HCT116 (cell line): ENCODE measurements around the gene LRRC51. TPM values are rescaled to one million over a fixed set of nuclear protein-coding genes. Genes with fewer than 3 reads are reported as not detected.
A peak's percentile ranks its signal among the peaks of the same experiment; 100 is the strongest.

Experiments
- ATAC-seq: fragments of 200-7000 bp; cut with Tn5 transposase; 2 replicates; pipeline ENCODE4 v1.9.1; 2020; ENCODE audit warnings: mild to moderate bottlenecking, moderate library complexity
- BruUV-seq: library from RNA; stranded (reverse); fragments of 400-500 nt; replicated peaks from 2 replicates; lab custom pipeline; 2021; lab: Mats Ljungman, UMichigan
- CTCF ChIA-PET: fragments of 300-600 bp; sonication (Branson Sonifier 250); formaldehyde crosslinking; loops from one replicate; lab custom pipeline; 2021; ENCODE audit warnings: antibody characterized with exemption; lab: Charles Lee
- POLR2A ChIA-PET: fragments of 300-600, 350-600 bp; sonication (Branson Sonifier 250); formaldehyde crosslinking; loops from one replicate; lab custom pipeline; 2021; ENCODE audit warnings: antibody characterized with exemption; lab: Charles Lee
- RAD21 ChIA-PET, 2 experiments: fragments of 300-600 bp; sonication (Branson Sonifier 250); formaldehyde crosslinking; loops; one replicate each; lab custom pipeline; 2023; ENCODE audit warnings: low total read pairs in 2 of 2; ENCODE audit not compliant: uncharacterized antibody in 2 of 2, unreplicated experiment in 2 of 2, low non-redundant PET in 1 of 2; lab: Charles Lee
- DNase-seq: peaks from one replicate; pipeline ENCODE4 v3.0.0-alpha.2; 2010; ENCODE audit warnings: low read depth, low spot score
- H2AFZ ChIP-seq: fragments of 200-600 bp; shearing (Covaris generic), sonication (generic); 2 replicates; pipeline ENCODE4 v1.6.1; 2017; ENCODE audit warnings: low read depth, mixed run types, mixed read lengths, antibody characterized with exemption, low read length; ENCODE audit not compliant: poor library complexity, severe bottlenecking
- H3K27ac ChIP-seq: 2 replicates; pipeline ENCODE4 v1.5.1; 2012; ENCODE audit warnings: low read depth, low read length
- H3K27me3 ChIP-seq: fragments of 200-600 bp; sonication (generic); 2 replicates; pipeline ENCODE4 v1.6.1; 2016; ENCODE audit warnings: mixed run types, low read length, mixed read lengths; ENCODE audit not compliant: insufficient read depth
- H3K36me3 ChIP-seq, 2 experiments: fragments of 200-500 bp in 1 of 2; fragments of 200-600 bp in 1 of 2; sonication (Bioruptor generic) in 1 of 2; sonication (generic) in 1 of 2; 2 replicates each; pipeline versions ENCODE4 v1.5.1 to v1.6.1; 2014 to 2016; ENCODE audit warnings: low read length in 2 of 2, inconsistent platforms in 1 of 2, mixed read lengths in 1 of 2, mixed run types in 1 of 2; ENCODE audit not compliant: insufficient read depth in 2 of 2, control insufficient read depth in 1 of 2
- H3K4me1 ChIP-seq, 2 experiments: fragments of 200-600 bp in 1 of 2; sonication (generic) in 1 of 2; 2 replicates each; pipeline versions ENCODE4 v1.5.1 to v1.6.1; 2012 to 2017; ENCODE audit warnings: low read length in 2 of 2, inconsistent platforms in 1 of 2, mild to moderate bottlenecking in 1 of 2, mixed read lengths in 1 of 2, mixed run types in 1 of 2, moderate library complexity in 1 of 2; ENCODE audit not compliant: insufficient read depth in 2 of 2, control insufficient read depth in 1 of 2
- H3K4me2 ChIP-seq: fragments of 200-600 bp; sonication (generic); 2 replicates; pipeline ENCODE4 v1.6.1; 2017; ENCODE audit warnings: mixed run types, low read length, mixed read lengths
- H3K4me3 ChIP-seq, 2 experiments: fragments of 200-600 bp in 1 of 2; sonication (generic) in 1 of 2; replicated peaks in 1 of 2; 2 replicates each; pipeline ENCODE4 v1.5.1; 2011 to 2016; ENCODE audit warnings: low read length in 2 of 2, control low read depth in 1 of 2, low read depth in 1 of 2, mild to moderate bottlenecking in 1 of 2, mixed read lengths in 1 of 2, mixed run types in 1 of 2
- H3K79me2 ChIP-seq: fragments of 200-600 bp; sonication (generic); 2 replicates; pipeline ENCODE4 v1.6.1; 2017; ENCODE audit warnings: mild to moderate bottlenecking, mixed run types, low read length, moderate library complexity, mixed read lengths; ENCODE audit not compliant: insufficient read depth
- H3K9ac ChIP-seq: fragments of 200-600 bp; sonication (generic); 2 replicates; pipeline ENCODE4 v1.6.1; 2016; ENCODE audit warnings: low read length, mixed read lengths
- H3K9me2 ChIP-seq: fragments of 200-600 bp; sonication (generic), shearing (Covaris generic); 2 replicates; pipeline ENCODE4 v1.6.1; 2017; ENCODE audit warnings: mixed run types, mild to moderate bottlenecking, moderate library complexity; ENCODE audit not compliant: insufficient read depth
- H3K9me3 ChIP-seq, 2 experiments: fragments of 200-500 bp in 1 of 2; fragments of 200-600 bp in 1 of 2; sonication (Bioruptor generic) in 1 of 2; sonication (generic) in 1 of 2; 2 replicates each; pipeline ENCODE4 v1.6.1; 2014 to 2017; ENCODE audit warnings: low read length in 2 of 2, mixed read lengths in 2 of 2, inconsistent platforms in 1 of 2, low read depth in 1 of 2, mild to moderate bottlenecking in 1 of 2, mixed run types in 1 of 2, moderate library complexity in 1 of 2; ENCODE audit not compliant: control insufficient read depth in 1 of 2, insufficient read depth in 1 of 2
- H4K20me1 ChIP-seq: fragments of 200-600 bp; sonication (generic), shearing (Covaris generic); 2 replicates; pipeline ENCODE4 v1.6.1; 2017; ENCODE audit warnings: mixed run types, mild to moderate bottlenecking, moderate library complexity; ENCODE audit not compliant: insufficient read depth
- CBX3 ChIP-seq: IDR thresholded peaks from 2 replicates; pipeline ENCODE4 v1.6.1; 2012; ENCODE audit warnings: low read depth
- CEBPB ChIP-seq: IDR thresholded peaks from 2 replicates; pipeline ENCODE4 v1.6.1; 2012; ENCODE audit warnings: low read depth
- EGR1 ChIP-seq: IDR thresholded peaks from 2 replicates; pipeline ENCODE4 v1.6.1; 2012; ENCODE audit warnings: low read depth
- EZH2 ChIP-seq: fragments of 200-600 bp; sonication (generic); IDR thresholded peaks from 2 replicates; pipeline ENCODE4 v1.6.1; 2017; ENCODE audit warnings: antibody characterized with exemption, mixed run types
- JUND ChIP-seq: IDR thresholded peaks from 2 replicates; pipeline ENCODE4 v1.6.1; 2012
- POLR2A ChIP-seq: IDR thresholded peaks from 2 replicates; pipeline ENCODE4 v1.7.0; 2011; ENCODE audit warnings: borderline replicate concordance; ENCODE audit not compliant: insufficient read depth, insufficient read length; ENCODE audit errors: extremely low read depth
- POLR2AphosphoS5 ChIP-seq: IDR thresholded peaks from 2 replicates; pipeline ENCODE4 v1.6.1; 2011; ENCODE audit warnings: mild to moderate bottlenecking, low read depth, low read length, moderate library complexity
- SP1 ChIP-seq: IDR thresholded peaks from 2 replicates; pipeline ENCODE4 v1.6.1; 2012; ENCODE audit warnings: low read depth
- SRF ChIP-seq: IDR thresholded peaks from 2 replicates; pipeline ENCODE4 v1.6.1; 2012; ENCODE audit warnings: low read depth
- YY1 ChIP-seq: IDR thresholded peaks from 2 replicates; pipeline ENCODE4 v1.6.1; 2011; ENCODE audit warnings: low read length, low read depth, moderate library complexity, mild to moderate bottlenecking; ENCODE audit not compliant: insufficient replicate concordance; ENCODE audit errors: extremely low read depth
- ZNF274 ChIP-seq: fragments of 200-500 bp; sonication (Bioruptor generic); IDR thresholded peaks from 2 replicates; pipeline ENCODE4 v1.6.1; 2014; ENCODE audit warnings: mild to moderate bottlenecking, low read depth, low read length, inconsistent platforms
- intact Hi-C: fragments of 100-400 bp; cut with micrococcal nuclease; formaldehyde crosslinking; loops from 2 replicates; pipeline ENCODE4 v1.10.0; 2022
- total RNA-seq: library from RNA; stranded (reverse); gene quantifications from one replicate; pipeline ENCODE4 v1.2.1, GENCODE V29; 2021; ENCODE audit not compliant: unreplicated experiment
- TF ChIP-seq, protein P1 (sequence below): IDR thresholded peaks from 2 replicates; pipeline ENCODE4 v1.6.1; 2011; ENCODE audit warnings: mild to moderate bottlenecking, low read length, moderate library complexity; ENCODE audit not compliant: insufficient replicate concordance; ENCODE audit errors: extremely low read depth

Gene LRRC51
- total RNA-seq, 1 experiment from 2014 or later: 10.8 TPM

DNA sequence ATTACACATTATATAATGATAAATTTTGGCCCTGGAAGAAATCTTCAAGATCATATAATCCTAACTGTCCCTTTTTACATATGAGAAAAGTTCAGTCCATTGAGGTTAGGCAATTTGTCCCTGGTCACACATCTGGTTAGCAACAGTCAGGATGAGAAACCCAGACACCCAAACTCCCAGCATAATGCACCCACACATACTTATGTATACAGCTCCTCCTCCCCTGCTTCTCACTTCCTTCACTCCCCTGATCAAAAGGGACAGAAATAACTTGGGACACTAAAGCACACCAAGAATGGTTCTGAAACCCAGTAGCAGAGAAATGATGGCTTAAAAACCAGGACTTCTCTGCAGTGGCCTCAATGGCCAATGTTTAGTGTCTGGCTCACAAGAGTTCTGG, 11.4 kb upstream of the LRRC51 start:
- peaks cover 2 to 7% of the 10 kb centered on the region in 2 experiments; a peak in 3 of 4 replicates for H3K36me3 ChIP-seq
- H3K9me2 ChIP-seq: no peaks in the 10 kb centered on the region
- ChIA-PET RAD21 (no interaction called here), POLR2A (interaction anchor here (1.1 kb wide), 1 partner anchor 43 kb away, joined by 3 read pairs; the partner anchor contains the start of gene ANAPC15), CTCF (no interaction called here)
- no peak overlapping the region for H3K4me3 ChIP-seq
- H3K79me2 ChIP-seq: peaks cover 91% of the 10 kb centered on the region
- peak overlapping the region; percentile 50 for H3K9ac ChIP-seq
- TF ChIP-seq, protein P1, sequence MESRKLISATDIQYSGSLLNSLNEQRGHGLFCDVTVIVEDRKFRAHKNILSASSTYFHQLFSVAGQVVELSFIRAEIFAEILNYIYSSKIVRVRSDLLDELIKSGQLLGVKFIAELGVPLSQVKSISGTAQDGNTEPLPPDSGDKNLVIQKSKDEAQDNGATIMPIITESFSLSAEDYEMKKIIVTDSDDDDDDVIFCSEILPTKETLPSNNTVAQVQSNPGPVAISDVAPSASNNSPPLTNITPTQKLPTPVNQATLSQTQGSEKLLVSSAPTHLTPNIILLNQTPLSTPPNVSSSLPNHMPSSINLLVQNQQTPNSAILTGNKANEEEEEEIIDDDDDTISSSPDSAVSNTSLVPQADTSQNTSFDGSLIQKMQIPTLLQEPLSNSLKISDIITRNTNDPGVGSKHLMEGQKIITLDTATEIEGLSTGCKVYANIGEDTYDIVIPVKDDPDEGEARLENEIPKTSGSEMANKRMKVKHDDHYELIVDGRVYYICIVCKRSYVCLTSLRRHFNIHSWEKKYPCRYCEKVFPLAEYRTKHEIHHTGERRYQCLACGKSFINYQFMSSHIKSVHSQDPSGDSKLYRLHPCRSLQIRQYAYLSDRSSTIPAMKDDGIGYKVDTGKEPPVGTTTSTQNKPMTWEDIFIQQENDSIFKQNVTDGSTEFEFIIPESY: no peak
- TF ChIP-seq EZH2: no peak
- TF ChIP-seq POLR2A: no peak
- no peak for TF ChIP-seq JUND
- no peak for TF ChIP-seq ZNF274
- TF ChIP-seq SRF: no peak
- no peak for TF ChIP-seq POLR2AphosphoS5
- no peak for TF ChIP-seq CBX3
- no peak for TF ChIP-seq YY1
- no peak for TF ChIP-seq EGR1
- no peak for TF ChIP-seq SP1
- TF ChIP-seq CEBPB: no peak
- ATAC-seq: no peak
- peak overlapping the region; percentile 66 for H3K4me2 ChIP-seq
- peak overlapping the region; percentile 43; the same call in 1 of the 2 replicates for H3K27ac ChIP-seq
- no peak for DNase-seq
- BruUV-seq: no TSS peak
- H3K4me1 ChIP-seq: peaks cover 48 to 53% of the 10 kb centered on the region in 2 experiments
- H2AFZ ChIP-seq: no peak overlapping the region
- H3K27me3 ChIP-seq: no peaks in the 10 kb centered on the region
- intact Hi-C loops: no loop called here
- H3K9me3 ChIP-seq: no peaks in the 10 kb centered on the region
- no peaks in the 10 kb centered on the region for H4K20me1 ChIP-seq
